Vagina (tissue), 2 donors: ENCODE measurements around the gene XRCC4.

ENCODE experiments used
- CTCF ChIP-seq, 3 experiments: fragments of 450-650 bp in 2 of 3; fragments of 200-600 bp in 1 of 3; sonication (generic) in 1 of 3; IDR thresholded peaks; one replicate each; pipeline ENCODE4 v1.5.1; 2017 to 2019; ENCODE audit warnings: antibody characterized with exemption in 3 of 3, mild to moderate bottlenecking in 2 of 3, moderate library complexity in 2 of 3
- POLR2A ChIP-seq, 2 donors: fragments of 450-650 bp; IDR thresholded peaks; one replicate each; pipeline ENCODE4 v1.6.1; 2017; ENCODE audit warnings: antibody characterized with exemption in 2 of 2, mild to moderate bottlenecking in 2 of 2, moderate library complexity in 2 of 2
- POLR2AphosphoS5 ChIP-seq, 2 donors: sonication (generic); formaldehyde crosslinking; IDR thresholded peaks; one replicate each; pipeline ENCODE4 v1.9.0; 2017; ENCODE audit warnings: antibody characterized with exemption in 2 of 2, mild to moderate bottlenecking in 2 of 2, low read depth in 1 of 2; ENCODE audit not compliant: insufficient read depth in 1 of 2

GRCh38 chr5:83146441-83146840, 69.1 kb downstream of the XRCC4 start:
- TF ChIP-seq POLR2A (IDR thresholded peaks at IDR 0.05) (no peak), CTCF (IDR thresholded peaks at IDR 0.05) (no peak), POLR2AphosphoS5 (IDR thresholded peaks at IDR 0.05; ENCODE audit: insufficient read depth in 1 of 2, low read depth in 1 of 2) (no peak)
